ENCODE measurements around the gene SETD5. TPM values are rescaled to one million over a fixed set of nuclear protein-coding genes. Genes with fewer than 3 reads are reported as not detected.
A peak's percentile ranks its signal among the peaks of the same experiment; 100 is the strongest.

Gene SETD5
- total and polyA plus RNA-seq, 12 donors = 10.8 to 64.7 (median 55.6) TPM

DNA sequence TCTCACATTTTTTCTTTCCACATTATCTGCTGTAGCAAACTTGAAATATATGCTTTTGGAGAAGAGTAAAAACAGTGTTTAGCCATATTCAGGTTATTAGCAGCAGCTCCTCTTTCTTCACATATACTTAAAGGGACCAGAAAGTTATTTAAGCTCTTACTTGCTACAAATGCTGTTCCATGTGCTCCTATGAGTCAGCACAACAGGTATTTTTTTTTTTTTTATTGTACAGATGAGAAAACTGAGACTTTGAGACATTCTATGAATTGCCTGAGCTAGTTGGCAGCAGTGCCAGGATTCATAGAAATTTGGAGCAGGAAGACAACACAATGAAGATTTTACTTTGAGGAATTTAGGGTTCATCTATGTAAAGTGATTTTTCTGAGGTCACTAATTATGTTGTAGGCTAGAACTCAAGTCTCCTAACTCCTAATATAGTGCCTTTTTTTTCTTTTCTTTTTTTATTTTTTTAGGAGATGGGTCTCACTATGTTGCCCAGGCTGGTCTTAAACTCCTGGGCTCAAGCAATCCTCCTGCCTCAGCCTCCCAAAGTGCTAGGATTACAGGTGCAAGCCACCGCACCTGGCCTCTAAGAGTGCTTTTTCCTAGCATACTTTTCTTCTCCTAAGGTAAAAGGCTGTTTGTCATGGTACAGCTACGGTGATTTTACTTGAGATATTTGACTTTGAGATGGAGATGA is 23.6 kb downstream of the SETD5 start:
- DNase-seq (no peak), ATAC-seq (no peak)
- Histone ChIP-seq H3K9me3 (no peaks in the 10 kb centered on the region), H3K4me1 (peaks cover 3 to 92% (median 72%) of the 10 kb centered on the region in 9 donors), H3K4me3 (no peak overlapping the region), H3K36me3 (peaks cover 0 to 31% (median 4%) of the 10 kb centered on the region in 9 donors), H3K27ac (peak overlapping the region in 4 of 10 donors; percentile 9 to 78 (median 23)), H3K27me3 (no peaks in the 10 kb centered on the region)
- 89 to 93% methylated on average over 2 of the region's 2 CpGs for WGBS, 2 donors
- TF ChIP-seq CTCF (IDR thresholded peaks at IDR 0.05) = no peak
- intact Hi-C loops (cut with DNase I) = loop anchor here in 3 of 10 donors (5.0 kb wide), 1 partner anchor 69 kb away; no protein-coding TSS in a partner anchor

GRCh38 chr3:9422712-9423424 is 25.5 kb downstream of the SETD5 start:
- no peaks in the 10 kb centered on the region for H3K9me3 ChIP-seq
- no peaks in the 10 kb centered on the region for H3K27me3 ChIP-seq
- peak overlapping the region in 5 of 10 donors; percentile 5 to 17 (median 13) for H3K4me3 ChIP-seq
- TF ChIP-seq CTCF (IDR thresholded peaks at IDR 0.05) = peak; percentile 9 to 67 (median 54)
- peak overlapping the region in 9 of 10 donors; percentile 66 to 87 (median 77) for H3K27ac ChIP-seq
- intact Hi-C loops (cut with DNase I) = loop anchor here in 5 of 10 donors (1.0 to 5.0 kb wide), 6 partner anchors 22 to 71 kb away; partner anchors contain the start of gene SETD5 (in 1 of the 5)
- ATAC-seq (peak; percentile 94 to 98 (median 97)), DNase-seq (peak in 1 of 2 donors; percentile 93)
- WGBS, 2 donors = 3 to 10% methylated on average over 5 of the region's 5 CpGs
- H3K36me3 ChIP-seq = peaks cover 0 to 49% (median 17%) of the 10 kb centered on the region in 9 donors
- H3K4me1 ChIP-seq = peaks cover 3 to 86% (median 61%) of the 10 kb centered on the region in 9 donors

DNA sequence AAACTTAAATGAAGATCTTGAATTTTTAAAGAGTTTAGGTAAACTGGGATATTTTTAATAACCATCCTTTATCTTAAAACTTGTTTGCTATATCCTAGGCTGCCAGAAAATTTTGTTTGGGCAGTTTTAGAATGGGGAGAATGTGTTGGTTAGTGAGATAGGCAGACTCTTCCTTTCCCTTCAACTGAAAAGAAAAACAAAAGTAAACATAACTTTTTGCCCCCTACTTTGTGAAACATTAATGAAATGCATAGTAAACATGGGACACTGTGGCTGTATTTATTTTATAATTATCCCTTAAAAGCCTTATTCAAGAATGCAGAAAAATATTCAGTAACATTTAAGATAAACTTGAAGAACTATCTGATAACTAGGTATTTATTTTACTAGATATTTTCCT is 31.0 kb downstream of the SETD5 start:
- Histone ChIP-seq H3K4me3 (no peak overlapping the region), H3K4me1 (peaks cover 0 to 43% (median 19%) of the 10 kb centered on the region in 9 donors), H3K9me3 (no peaks in the 10 kb centered on the region), H3K27me3 (no peaks in the 10 kb centered on the region), H3K27ac (peak overlapping the region in 1 of 10 donors; percentile 39), H3K36me3 (peaks cover 0 to 98% (median 61%) of the 10 kb centered on the region in 9 donors)
- TF ChIP-seq CTCF (IDR thresholded peaks at IDR 0.05) = no peak
- DNase-seq (no peak), ATAC-seq (no peak)
- intact Hi-C loops (cut with DNase I) = loop anchor here in 4 of 10 donors (5.0 kb wide), 2 partner anchors 41 to 66 kb away; partner anchors contain the start of gene THUMPD3 (in 1 of the 4)

- no peaks in the 10 kb centered on the region for H3K9me3 ChIP-seq
- no peaks in the 10 kb centered on the region for H3K27me3 ChIP-seq
- 92 to 98% methylated on average over 3 of the region's 3 CpGs for WGBS, 2 donors
- ATAC-seq = no peak
- H3K27ac ChIP-seq = no peak overlapping the region
- TF ChIP-seq CTCF (IDR thresholded peaks at IDR 0.05) = no peak
- intact Hi-C loops (cut with DNase I) = loop anchor here in 4 of 10 donors (5.0 to 10.0 kb wide), 4 partner anchors 46 to 76 kb away; partner anchors contain the start of gene THUMPD3 (in 1 of the 4)
- no peak overlapping the region for H3K4me3 ChIP-seq
- H3K4me1 ChIP-seq = peaks cover 0 to 31% (median 4%) of the 10 kb centered on the region in 9 donors
- peaks cover 0 to 100% (median 82%) of the 10 kb centered on the region in 9 donors for H3K36me3 ChIP-seq
- no peak for DNase-seq
Measured at GRCh38 chr3:9430733-9431132, 33.3 kb downstream of the SETD5 start.
